PC-9 (cell line): ENCODE results near the gene PTPN2. TPM values are rescaled to one million over a fixed set of nuclear protein-coding genes. Genes with fewer than 3 reads are reported as not detected.

Source experiments
- BruUV-seq: library from RNA; stranded (reverse); fragments of 400-500 nt; replicated peaks from 2 replicates; lab custom pipeline; 2021; lab: Mats Ljungman, UMichigan
- CTCF ChIA-PET: fragments of 300-600 bp; sonication (Branson Sonifier 250); formaldehyde crosslinking; loops from one replicate; lab custom pipeline; 2022; ENCODE audit warnings: antibody characterized with exemption; lab: Charles Lee
- POLR2A ChIA-PET: fragments of 300-600 bp; sonication (Branson Sonifier 250); formaldehyde crosslinking; loops from one replicate; lab custom pipeline; 2022; ENCODE audit warnings: antibody characterized with exemption; ENCODE audit not compliant: unreplicated experiment; lab: Charles Lee
- DNase-seq, 2 experiments: peaks; one replicate each; pipeline versions ENCODE4 v3.0.0 to v3.0.0-alpha.2; 2015 to 2022; ENCODE audit warnings: mixed read lengths in 1 of 2
- H2AFZ ChIP-seq: fragments of 200-600 bp; sonication (generic); 2 replicates; pipeline ENCODE4 v1.8.1; 2017; ENCODE audit warnings: antibody characterized with exemption
- H3F3A ChIP-seq: fragments of 200-600 bp; sonication (generic); 2 replicates; pipeline ENCODE4 v1.8.1; 2017; ENCODE audit warnings: antibody characterized with exemption, mild to moderate bottlenecking, low read depth; ENCODE audit not compliant: insufficient read depth
- H3K27ac ChIP-seq: fragments of 200-600 bp; sonication (generic); 2 replicates; pipeline ENCODE4 v1.6.1; 2016; ENCODE audit warnings: mixed run types
- H3K27me3 ChIP-seq: fragments of 200-600 bp; sonication (generic); 2 replicates; pipeline ENCODE4 v1.6.1; 2016; ENCODE audit warnings: low read depth, mixed run types; ENCODE audit not compliant: insufficient read depth
- H3K36me3 ChIP-seq: fragments of 200-600 bp; sonication (generic); 2 replicates; pipeline ENCODE4 v1.6.1; 2016; ENCODE audit warnings: low read depth, mixed run types
- H3K4me1 ChIP-seq: fragments of 200-600 bp; sonication (generic); replicated peaks from 2 replicates; pipeline ENCODE4 v1.6.1; 2016; ENCODE audit warnings: mixed run types; ENCODE audit not compliant: insufficient read depth
- H3K4me2 ChIP-seq: fragments of 200-600 bp; sonication (generic); 2 replicates; pipeline ENCODE4 v1.6.1; 2017; ENCODE audit warnings: mixed run types
- H3K4me3 ChIP-seq: fragments of 200-600 bp; sonication (generic); 2 replicates; pipeline ENCODE4 v1.6.1; 2016; ENCODE audit warnings: mixed run types
- H3K79me2 ChIP-seq: fragments of 200-600 bp; sonication (generic); 2 replicates; pipeline ENCODE4 v1.6.1; 2017; ENCODE audit warnings: low read depth, mixed run types
- H3K9me2 ChIP-seq: fragments of 200-600 bp; sonication (generic); 2 replicates; pipeline ENCODE4 v1.8.1; 2017; ENCODE audit warnings: mild to moderate bottlenecking; ENCODE audit not compliant: insufficient read depth
- H3K9me3 ChIP-seq: fragments of 200-600 bp; sonication (generic); 2 replicates; pipeline ENCODE4 v1.8.1; 2016; ENCODE audit warnings: low read depth; ENCODE audit not compliant: insufficient read depth
- H4K20me1 ChIP-seq: fragments of 200-600 bp; sonication (generic); 2 replicates; pipeline ENCODE4 v1.8.1; 2017; ENCODE audit not compliant: insufficient read depth
- EZH2 ChIP-seq: fragments of 200-600 bp; sonication (generic); IDR thresholded peaks from 2 replicates; pipeline ENCODE4 v1.8.0; 2017; ENCODE audit warnings: antibody characterized with exemption, low read depth
- intact Hi-C: fragments of 100-400 bp; cut with micrococcal nuclease; formaldehyde crosslinking; loops from one replicate; pipeline ENCODE4 v1.10.0; 2022; ENCODE audit not compliant: unreplicated experiment
- total RNA-seq: library from RNA; stranded (reverse); gene quantifications from 2 replicates; pipeline ENCODE4 v1.2.3, GENCODE V29; 2021
- TF ChIP-seq, protein P1 (sequence below): fragments of 200-600 bp; sonication (generic); conservative IDR thresholded peaks from 2 replicates; pipeline ENCODE4 v1.6.1; 2017; ENCODE audit warnings: mixed run types, antibody characterized with exemption, mild to moderate bottlenecking, moderate library complexity

The PTPN2 gene
- total RNA-seq, 1 experiment from 2014 or later = 78.1 TPM

GRCh38 chr18:12843420-12844350, 40.4 kb downstream of the PTPN2 start:
- peaks cover 34% of the 10 kb centered on the region for H3K4me1 ChIP-seq
- intact Hi-C loops = no loop called here
- H3K4me3 ChIP-seq = no peak overlapping the region
- no peaks in the 10 kb centered on the region for H3K9me3 ChIP-seq
- H3K9me2 ChIP-seq = no peaks in the 10 kb centered on the region
- H3K79me2 ChIP-seq = peaks cover 89% of the 10 kb centered on the region
- BruUV-seq = no TSS peak
- H3K4me2 ChIP-seq = no peak overlapping the region
- peaks cover 35% of the 10 kb centered on the region for H3K36me3 ChIP-seq
- ChIA-PET CTCF (no interaction called here), POLR2A (no interaction called here)
- no peak for TF ChIP-seq EZH2
- TF ChIP-seq, protein P1, sequence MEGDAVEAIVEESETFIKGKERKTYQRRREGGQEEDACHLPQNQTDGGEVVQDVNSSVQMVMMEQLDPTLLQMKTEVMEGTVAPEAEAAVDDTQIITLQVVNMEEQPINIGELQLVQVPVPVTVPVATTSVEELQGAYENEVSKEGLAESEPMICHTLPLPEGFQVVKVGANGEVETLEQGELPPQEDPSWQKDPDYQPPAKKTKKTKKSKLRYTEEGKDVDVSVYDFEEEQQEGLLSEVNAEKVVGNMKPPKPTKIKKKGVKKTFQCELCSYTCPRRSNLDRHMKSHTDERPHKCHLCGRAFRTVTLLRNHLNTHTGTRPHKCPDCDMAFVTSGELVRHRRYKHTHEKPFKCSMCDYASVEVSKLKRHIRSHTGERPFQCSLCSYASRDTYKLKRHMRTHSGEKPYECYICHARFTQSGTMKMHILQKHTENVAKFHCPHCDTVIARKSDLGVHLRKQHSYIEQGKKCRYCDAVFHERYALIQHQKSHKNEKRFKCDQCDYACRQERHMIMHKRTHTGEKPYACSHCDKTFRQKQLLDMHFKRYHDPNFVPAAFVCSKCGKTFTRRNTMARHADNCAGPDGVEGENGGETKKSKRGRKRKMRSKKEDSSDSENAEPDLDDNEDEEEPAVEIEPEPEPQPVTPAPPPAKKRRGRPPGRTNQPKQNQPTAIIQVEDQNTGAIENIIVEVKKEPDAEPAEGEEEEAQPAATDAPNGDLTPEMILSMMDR = no peak
- peaks cover 24% of the 10 kb centered on the region for H3F3A ChIP-seq
- H3K27me3 ChIP-seq = no peaks in the 10 kb centered on the region
- H2AFZ ChIP-seq = no peak overlapping the region
- no peaks in the 10 kb centered on the region for H4K20me1 ChIP-seq
- no peak for DNase-seq
- H3K27ac ChIP-seq = 0 out of 2 replicates have a peak overlapping the region, but pooled peaks have one; percentile 8

DNA sequence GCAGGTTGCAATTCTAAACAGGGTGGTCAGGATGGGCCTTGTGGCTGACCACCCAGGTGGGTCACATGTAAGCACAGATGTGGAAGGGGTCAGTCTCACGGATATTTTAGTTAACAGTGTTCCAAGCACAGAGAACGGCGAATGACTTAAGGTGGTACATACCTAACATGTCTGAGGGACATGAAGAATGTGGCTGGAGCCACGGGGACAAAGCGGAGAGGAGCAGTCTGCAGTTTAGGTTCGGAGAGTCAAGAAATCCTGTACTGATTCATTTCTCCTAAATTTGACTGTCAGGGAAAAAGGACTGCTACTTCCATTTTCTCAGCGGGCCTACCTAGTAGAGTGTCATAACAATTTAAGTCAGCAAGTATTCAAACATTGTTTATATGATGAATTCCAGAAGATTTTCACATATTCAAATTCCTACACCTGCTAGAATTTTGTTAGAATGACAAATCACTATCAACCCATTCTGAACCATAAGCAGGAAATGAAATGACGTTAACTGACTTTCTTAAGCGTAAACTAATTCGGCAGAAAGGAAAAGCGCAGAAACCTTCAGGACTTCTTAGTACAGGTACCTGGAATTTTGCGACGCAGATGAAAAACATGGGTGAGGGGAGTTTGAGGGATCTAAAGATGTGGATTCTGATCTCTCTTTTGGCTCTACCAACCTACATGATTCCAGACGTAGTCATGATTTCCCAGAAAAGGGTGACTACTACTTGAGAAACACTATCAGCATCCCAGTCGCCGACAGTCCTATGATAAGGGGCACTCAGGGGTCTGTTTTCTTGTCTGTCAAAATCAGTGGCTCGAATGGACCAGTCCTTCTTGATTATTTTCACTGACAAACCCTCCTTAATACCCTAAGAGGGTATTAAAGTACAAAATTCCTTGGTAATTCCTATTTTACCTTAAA, 41.3 kb downstream of the PTPN2 start:
- Histone ChIP-seq H3K4me3 (no peak overlapping the region), H3K36me3 (peaks cover 28% of the 10 kb centered on the region), H3K27ac (no peak overlapping the region), H3K9me3 (no peaks in the 10 kb centered on the region), H3K9me2 (no peaks in the 10 kb centered on the region), H3K4me2 (no peak overlapping the region), H3F3A (peaks cover 31% of the 10 kb centered on the region), H3K79me2 (peaks cover 82% of the 10 kb centered on the region), H4K20me1 (no peaks in the 10 kb centered on the region), H3K27me3 (no peaks in the 10 kb centered on the region), H2AFZ (no peak overlapping the region), H3K4me1 (peaks cover 33% of the 10 kb centered on the region)
- ChIA-PET CTCF (no interaction called here), POLR2A (no interaction called here)
- intact Hi-C loops = no loop called here
- BruUV-seq = no TSS peak
- no peak for TF ChIP-seq EZH2
- TF ChIP-seq, protein P1 = no peak
- DNase-seq = no peak

GRCh38 chr18:12841070-12841469, 43.0 kb downstream of the PTPN2 start:
- H3K4me2 ChIP-seq = 0 out of 2 replicates have a peak overlapping the region, but pooled peaks have one; percentile 84
- no peaks in the 10 kb centered on the region for H4K20me1 ChIP-seq
- peaks cover 41% of the 10 kb centered on the region for H3F3A ChIP-seq
- CTCF ChIA-PET = interaction anchor here (0.7 kb wide), 1 partner anchor 42 kb away, joined by 3 read pairs; no protein-coding TSS in a partner anchor
- no TSS peak for BruUV-seq
- H3K9me3 ChIP-seq = no peaks in the 10 kb centered on the region
- peaks cover 85% of the 10 kb centered on the region for H3K79me2 ChIP-seq
- intact Hi-C loops = no loop called here
- peaks cover 50% of the 10 kb centered on the region for H3K4me1 ChIP-seq
- POLR2A ChIA-PET = no interaction called here
- H3K36me3 ChIP-seq = peaks cover 25% of the 10 kb centered on the region
- no peak overlapping the region for H2AFZ ChIP-seq
- peak overlapping the region; percentile 100 for H3K27ac ChIP-seq
- no peak for DNase-seq
- H3K9me2 ChIP-seq = no peaks in the 10 kb centered on the region
- H3K27me3 ChIP-seq = no peaks in the 10 kb centered on the region
- H3K4me3 ChIP-seq = no peak overlapping the region
- no peak for TF ChIP-seq EZH2
- TF ChIP-seq, protein P1 = no peak
